HG03521 (cell line): ENCODE data around the gene CKAP5.
"Not testable (repeated sequence)": the region's sequence is repeated elsewhere in the genome, so short reads cannot be mapped to it uniquely, and the experiment has no call there.

ENCODE experiments used
- ATAC-seq: cut with Tn5 transposase; IDR thresholded peaks from one replicate; pipeline ENCODE4 v1.9.1; 2021; ENCODE audit warnings: mild to moderate bottlenecking, moderate library complexity; ENCODE audit not compliant: unreplicated experiment

The CKAP5 gene

DNA sequence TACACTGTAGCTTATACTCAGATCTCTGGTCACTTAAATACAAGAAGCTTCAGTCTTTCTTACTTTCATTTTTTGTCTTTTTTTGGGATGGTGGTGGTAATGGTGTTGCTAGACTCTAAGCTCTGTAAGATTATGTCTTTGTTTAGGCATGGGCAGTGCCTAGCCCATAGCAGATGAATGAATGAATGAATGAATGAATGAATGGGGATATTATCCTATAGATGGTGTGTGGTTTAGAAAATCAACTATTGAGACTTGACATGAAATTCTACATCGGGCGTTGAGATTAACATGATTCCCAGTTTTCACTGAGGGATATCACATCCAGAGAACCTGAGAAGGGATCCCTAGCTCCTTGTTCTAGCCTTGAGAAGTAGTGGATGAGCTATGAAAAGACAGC lies 9.8 kb upstream of the CKAP5 start:
- no peak for ATAC-seq

DNA sequence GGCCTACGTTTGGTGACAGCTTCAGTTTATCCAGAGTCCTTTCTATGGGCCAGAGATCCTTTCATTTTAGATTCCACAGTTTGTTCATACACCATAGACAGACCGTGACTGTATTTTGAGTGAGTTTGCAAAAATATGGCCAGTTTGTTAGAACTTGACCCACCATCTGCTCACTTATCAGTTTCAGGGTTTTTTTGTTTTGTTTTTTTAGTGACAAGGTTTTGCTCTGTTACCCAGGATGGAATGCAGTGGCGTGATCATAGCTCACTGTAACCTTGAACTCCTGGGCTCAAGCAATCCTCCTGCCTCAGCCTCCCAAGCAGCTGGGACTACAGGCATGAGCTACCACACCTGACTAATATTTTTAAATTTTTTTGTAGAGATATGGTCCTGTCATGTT lies 9.1 kb upstream of the CKAP5 start:
- ATAC-seq = no peak

DNA sequence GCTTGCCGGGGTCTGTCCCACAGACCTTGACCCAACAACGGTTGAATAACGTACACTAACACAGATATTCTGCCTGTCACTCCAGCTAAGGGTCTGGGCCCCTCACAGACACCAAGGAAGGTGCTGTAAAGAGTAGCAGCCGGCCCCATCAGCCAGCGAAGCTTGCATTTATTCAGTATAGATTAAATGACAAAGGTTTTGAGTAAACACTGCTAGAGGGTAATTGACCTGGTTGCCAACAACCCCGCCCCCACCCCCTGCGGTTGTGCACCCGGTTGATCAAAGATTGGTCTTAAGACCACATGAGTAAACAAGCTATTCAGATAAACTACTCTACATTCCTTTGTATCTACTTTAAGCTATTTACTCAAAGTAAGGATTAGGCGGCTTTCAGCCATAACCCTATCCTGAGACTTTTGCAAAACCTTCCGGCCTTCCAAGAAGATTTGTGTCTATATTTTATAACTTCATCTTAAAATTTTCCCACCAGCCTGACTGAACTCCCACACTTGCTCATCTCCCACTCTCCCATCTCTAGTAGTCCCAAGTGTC lies 4.8 kb upstream of the CKAP5 start:
- ATAC-seq = no peak

- ATAC-seq = no peak
Observed at GRCh38 chr11:46849631-46850030, 3.6 kb upstream of the CKAP5 start.

GRCh38 chr11:46846510-46846830 lies 390 bp upstream of the CKAP5 start:
- ATAC-seq = no peak

DNA sequence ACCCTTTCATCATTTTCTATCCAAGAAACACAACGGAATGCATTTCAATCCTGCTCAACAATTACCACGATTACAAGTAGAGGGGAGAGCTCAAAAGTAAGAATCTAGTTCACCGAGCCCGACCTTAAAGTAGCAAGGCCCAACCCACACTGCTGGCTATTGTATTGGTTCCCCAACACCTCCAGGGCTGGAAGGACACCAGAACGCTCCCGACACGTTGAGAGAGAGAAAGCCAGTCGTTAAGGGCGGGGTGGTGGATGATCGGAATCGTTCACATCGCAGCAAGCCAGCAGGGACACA lies 690 bp downstream of the CKAP5 start:
- ATAC-seq = no peak

GRCh38 chr11:46840116-46840515 lies 6.0 kb downstream of the CKAP5 start:
- no peak for ATAC-seq

- no peak for ATAC-seq
Observed at GRCh38 chr11:46838501-46838900, 7.6 kb downstream of the CKAP5 start.

- no peak for ATAC-seq
Observed at GRCh38 chr11:46837860-46838259, 8.2 kb downstream of the CKAP5 start.

DNA sequence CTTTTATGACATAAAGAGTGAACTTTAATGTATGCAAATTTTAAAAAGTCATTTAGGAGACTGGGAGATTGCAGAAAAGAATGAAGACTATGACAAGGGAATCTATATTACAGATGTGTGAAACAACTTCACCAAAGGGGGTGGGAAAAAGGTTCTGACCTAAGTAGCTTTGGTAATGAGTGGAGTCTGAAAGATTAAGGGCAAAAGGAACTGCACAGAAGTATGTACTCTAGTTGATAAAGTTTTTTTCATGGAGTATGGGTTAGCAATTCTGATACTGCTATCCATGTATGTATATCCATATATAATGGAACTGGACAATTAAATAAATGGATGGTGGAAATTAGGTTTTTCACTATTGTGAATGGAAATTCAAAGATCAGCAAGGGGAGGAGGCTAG lies 9.2 kb downstream of the CKAP5 start:
- ATAC-seq = no peak

DNA sequence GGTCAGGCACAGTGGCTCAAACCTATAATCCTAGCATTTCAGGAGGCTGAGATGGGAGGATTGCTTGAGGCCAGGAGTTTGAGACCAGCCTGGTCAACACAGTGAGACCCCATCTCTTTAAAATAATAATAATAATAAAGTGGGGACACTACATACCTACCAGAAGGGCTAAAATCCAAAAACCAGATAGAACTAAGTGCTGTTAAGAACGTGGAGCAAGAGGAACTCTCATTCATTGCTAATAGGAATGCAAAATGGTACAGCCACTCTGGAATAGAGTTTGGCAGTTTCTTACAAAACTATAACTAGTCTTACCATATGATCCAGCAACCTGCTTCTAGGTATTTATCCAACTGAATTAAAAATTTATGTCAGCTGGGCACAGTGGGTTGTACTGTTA lies 9.6 kb downstream of the CKAP5 start:
- no peak for ATAC-seq

- no peak for ATAC-seq
Observed at GRCh38 chr11:46835897-46836296, 10.2 kb downstream of the CKAP5 start.

GRCh38 chr11:46834821-46835220 lies 11.3 kb downstream of the CKAP5 start:
- ATAC-seq = no peak

DNA sequence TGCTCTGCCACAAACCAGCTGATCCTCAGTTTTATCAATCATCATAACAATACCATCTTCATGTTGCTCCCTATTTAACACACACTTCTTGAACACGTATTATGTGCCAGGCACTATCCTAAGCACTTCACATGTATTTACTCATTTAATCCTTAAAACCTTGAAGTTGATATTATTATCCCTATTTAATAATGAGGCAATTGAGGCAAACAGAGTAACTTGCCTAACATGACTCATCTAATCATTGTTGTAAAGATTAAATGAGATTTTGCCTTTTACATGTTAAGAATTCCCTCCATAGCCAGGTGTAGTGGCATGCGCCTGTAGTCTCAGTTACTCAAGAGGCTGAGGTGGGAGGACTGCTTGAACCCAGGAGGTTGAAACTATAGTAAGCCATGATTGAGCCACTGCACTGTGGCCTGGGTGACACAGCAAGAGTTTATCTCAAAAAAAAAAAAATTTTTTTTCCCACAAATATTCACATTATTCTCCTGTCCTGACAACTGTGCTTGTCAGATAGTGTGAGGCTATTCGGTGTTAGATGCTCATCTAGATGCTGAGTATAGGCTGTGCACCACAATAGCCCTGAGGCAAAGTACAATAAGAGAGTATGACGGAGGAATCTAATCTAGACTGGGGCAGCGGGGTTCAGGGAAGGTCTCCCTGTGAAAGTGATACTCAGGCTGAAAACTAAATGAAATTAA lies 13.4 kb downstream of the CKAP5 start:
- no peak for ATAC-seq

GRCh38 chr11:46827995-46828394 lies 18.1 kb downstream of the CKAP5 start:
- no peak for ATAC-seq

DNA sequence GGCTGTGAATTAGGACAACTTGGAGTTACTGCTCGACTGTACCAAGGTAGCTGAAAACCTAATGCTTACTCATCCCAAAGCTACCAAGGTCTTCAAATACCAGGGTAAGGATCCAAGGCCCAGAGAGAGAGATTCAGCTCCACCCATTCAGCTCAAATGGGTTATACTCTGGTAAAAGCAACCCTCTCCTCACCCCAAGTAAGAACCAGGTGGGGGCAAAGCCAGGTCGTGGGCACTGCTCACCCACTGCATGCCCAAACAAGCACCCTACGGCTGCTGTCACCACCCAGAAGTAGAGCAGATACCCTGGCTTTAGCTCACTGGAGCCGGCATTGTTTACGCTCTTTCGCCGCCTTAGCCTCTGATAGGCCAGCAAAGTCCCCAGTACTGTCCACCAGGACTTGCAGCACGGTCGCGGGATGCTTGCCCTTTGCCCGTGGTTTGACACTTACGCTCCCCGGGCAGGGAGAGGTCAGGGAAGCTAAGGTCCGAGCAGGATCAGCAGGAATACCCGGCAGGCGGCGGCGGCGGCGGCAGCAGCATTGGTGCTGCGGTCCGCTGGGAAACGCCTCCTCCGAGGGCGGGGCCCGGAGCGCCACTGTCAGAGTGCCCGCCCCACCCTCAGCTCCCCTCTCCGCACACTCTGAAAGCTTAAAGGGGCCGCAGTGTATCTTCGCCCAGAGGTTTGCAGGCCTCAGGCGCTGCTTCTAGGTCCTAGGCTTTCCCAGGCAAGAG lies 19.6 kb downstream of the CKAP5 start:
- peak; percentile 99 for ATAC-seq

GRCh38 chr11:46808799-46809431 lies 37.2 kb downstream of the CKAP5 start:
- ATAC-seq = no peak

DNA sequence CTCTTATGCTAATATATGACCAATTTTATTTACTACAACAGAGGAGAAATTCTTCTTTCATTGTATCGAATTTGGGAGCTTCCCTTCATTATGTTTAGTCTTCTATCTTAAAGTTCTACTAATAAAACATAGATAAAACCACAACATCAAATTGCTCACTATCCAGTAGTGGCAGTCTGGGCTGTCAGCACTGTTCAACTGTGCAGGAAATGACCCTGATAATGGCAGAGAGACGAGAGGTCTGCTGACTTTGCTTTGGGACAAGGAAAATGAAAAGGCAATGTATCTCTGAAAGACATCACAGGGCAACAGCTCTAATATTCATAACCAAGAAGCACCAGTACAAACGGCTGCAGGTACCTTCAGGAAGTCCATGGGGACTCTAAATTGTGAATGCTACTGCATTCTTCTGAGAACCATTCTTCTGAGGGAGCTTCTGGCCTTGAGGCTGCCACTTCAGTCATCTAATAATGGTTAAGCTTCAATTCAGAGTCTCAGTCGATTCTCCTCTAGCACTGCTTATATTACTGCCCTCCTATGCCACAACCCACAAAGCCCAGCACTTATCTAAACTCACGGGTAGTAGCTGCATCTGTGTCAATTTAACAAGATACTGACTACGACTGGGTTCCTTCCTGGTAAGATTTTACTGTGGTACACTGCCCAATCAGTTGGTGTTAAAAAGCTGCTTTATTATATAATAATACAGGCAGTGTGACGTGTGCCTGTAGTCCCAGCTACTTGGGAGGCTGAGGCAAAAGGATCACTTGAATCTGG lies 44.2 kb downstream of the CKAP5 start:
- no peak for ATAC-seq

DNA sequence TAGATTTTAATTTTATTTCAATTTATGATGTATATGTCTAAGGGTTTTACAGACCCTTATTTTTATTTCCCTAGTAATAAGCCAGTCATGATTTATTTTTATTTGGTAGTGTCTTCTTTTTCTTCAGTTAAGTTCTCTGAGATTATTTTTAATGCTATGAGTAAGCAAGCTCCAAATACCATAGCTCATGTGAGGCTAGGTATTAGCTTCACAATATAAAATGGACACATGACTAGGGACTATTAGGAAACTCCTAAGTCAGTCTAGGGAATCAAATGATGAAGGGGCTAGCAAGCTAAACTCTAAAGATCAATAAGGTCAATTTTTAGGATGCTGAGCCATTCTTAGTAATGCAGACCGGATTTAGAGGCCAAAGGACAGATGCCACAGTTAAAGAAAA lies 45.9 kb downstream of the CKAP5 start:
- no peak for ATAC-seq

DNA sequence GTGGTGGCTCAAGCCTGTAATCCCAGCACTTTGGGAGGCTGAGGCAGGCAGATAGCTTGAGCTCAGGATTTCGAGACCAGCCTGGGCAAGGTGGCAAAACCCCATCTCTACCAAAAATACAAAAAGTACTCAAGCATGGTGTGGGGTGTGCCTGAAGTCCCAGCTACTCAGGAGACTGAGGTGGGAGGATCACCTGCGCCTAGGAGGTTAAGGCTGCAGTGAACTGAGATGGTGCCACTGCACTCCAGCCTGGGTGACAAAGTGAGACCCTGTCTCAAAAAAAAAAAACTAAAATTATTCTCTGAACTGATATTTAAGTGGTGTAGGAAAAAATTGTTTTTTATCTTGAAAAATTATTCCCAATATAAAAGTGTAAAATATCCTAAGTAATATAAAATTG lies 46.4 kb downstream of the CKAP5 start:
- not testable (repeated sequence) for ATAC-seq

- no peak for ATAC-seq
Observed at GRCh38 chr11:46778416-46778815, 67.7 kb downstream of the CKAP5 start.
